Articular chondrocyte of knee joint (primary cell): Measurements from ENCODE around the gene ACD. TPM values are rescaled to one million over a fixed set of nuclear protein-coding genes. Genes with fewer than 3 reads are reported as not detected.

ENCODE experiments used
- total RNA-seq: library from RNA; depleted of rRNA; stranded (reverse); fragments of >200 nt; gene quantifications from 2 replicates; pipeline ENCODE4 v1.2.3, GENCODE V29; 2012

ACD gene
- 13.2 and 15.8 TPM in 2 replicates for total RNA-seq

DNA sequence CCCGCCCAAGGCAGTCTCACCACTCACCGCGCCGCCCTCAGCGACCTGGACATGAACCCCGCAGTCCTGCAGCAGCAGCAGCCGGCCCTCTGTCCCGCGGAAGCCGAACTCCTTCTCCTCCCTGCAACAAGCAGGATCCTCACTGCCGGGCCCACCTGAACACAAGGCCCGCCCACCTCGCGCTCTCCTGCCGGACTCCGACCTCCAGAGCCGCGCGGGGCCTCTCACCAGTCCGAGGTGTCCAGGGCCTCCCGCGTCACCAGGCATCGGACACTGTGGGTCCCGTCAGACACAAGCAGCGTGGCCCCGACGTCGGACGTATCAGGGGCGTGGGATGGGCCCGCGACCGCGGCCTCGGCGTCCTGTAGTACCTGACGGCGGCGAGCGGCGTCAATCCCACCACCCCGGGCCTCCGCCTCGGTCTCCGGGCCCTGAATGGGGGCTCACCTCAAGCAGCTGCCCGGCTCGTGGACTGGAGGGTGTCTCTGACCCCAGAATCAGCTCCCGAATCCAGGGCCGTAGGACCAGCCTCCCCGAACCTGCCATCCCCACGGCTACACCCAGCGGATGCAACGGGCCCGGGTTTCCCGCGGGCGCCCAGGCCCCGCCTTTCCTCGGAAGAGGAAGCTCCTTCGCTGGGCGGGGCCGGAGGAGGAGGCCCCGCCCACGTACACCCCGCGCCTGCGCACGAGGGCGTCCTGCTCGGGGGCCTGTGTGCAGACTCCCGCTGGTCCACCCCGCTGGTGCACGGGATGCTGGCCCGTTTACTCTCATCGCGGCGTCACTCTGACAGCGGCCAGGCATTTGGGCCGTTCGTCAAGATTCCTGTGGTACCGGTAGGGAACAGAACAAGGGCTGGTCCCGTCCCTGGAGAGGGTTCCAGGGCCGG, at the start of gene ACD:
Gene ACD, minus strand, starts transcription at position 586 of the 889 bp plus-strand sequence. Its CDS starts 40 bp downstream, at position 546.

DNA sequence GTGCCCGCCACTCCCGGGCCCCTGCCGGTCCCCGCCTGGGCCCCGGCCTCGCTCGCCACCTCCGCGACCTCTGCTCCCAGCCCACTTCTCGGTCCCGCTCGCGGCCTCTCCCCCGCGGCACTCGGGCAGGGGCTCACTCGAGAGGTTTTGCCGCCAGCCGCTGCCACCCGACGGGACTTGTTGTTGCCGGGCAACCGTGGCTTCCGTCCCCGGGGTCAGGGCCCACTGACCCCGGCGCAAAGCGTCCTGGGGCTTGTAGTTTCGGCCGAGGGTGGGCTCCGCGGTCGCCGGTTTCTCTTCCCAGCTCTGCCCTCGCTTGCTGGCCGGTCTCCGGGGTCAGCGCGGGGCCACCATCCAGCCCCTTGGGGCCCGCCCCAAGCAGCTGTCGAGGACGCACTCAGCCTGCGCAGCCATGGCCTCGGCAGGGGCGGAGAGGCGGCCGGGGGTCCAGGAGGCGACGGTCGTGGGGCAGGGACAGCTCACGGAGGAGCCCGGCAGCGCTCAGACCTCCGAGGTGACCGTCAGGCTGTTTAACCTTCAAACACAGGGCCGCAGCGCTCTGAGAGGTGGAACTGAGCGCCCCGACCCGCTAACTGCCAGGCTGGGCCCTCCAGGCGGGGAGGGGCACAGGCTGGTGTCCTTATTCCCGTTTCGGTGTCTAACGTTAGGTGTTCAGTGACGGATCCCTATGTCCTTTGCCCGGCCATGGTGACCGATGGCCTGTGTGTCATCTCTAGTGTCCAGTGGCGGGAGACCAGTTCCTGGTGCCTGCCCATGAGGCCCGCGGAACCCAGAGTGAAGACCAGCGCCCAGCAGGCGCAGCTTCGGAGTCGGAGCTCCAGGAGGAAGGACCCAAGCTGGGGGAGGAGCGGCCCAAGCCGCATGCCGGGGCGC, 6.7 kb upstream of the ACD start, which contains the start of the genes C16orf86 and ENKD1:
Gene C16orf86, plus strand, starts transcription at position 256 of the 894 bp plus-strand sequence. Its CDS starts 157 bp downstream, at position 413.
Gene ENKD1, minus strand, starts transcription at position 192 of the 894 bp plus-strand sequence. CDS start 308 bp downstream, outside the sequence.

GRCh38 chr16:67660564-67661028, 536 bp upstream of the ACD start, which contains the start of gene PARD6A:
PARD6A (plus strand) TSS chr16:67660960; CDS start chr16:67661039, 79 bp downstream.

Other genes starting within 250 kb of the ACD start
- gene ZDHHC1, start 243.8 kb downstream of the ACD start, total RNA-seq = 7.5 and 9.1 TPM in 2 replicates
- 0.11 TPM in 1 of 2 replicates, not detected in the other for gene HSD11B2, start 229.1 kb downstream of the ACD start, total RNA-seq
- gene ATP6V0D1, start 179.1 kb downstream of the ACD start, total RNA-seq = 86.0 and 99.0 TPM in 2 replicates
- not detected in 2 replicates for gene AGRP, start 176.7 kb downstream of the ACD start, total RNA-seq
- 25.7 and 26.1 TPM in 2 replicates for gene RIPOR1, start 131.4 kb downstream of the ACD start, total RNA-seq
- gene CTCF, start 97.7 kb downstream of the ACD start, total RNA-seq = 29.7 and 30.7 TPM in 2 replicates
- gene CARMIL2, start 15.1 kb downstream of the ACD start, total RNA-seq = 0.11 and 0.13 TPM in 2 replicates
- 0.78 and 0.86 TPM in 2 replicates for gene PARD6A, start 700 bp upstream of the ACD start, total RNA-seq
- gene ENKD1, start 6.5 kb upstream of the ACD start, total RNA-seq = 12.0 and 13.5 TPM in 2 replicates
- gene C16orf86, start 6.6 kb upstream of the ACD start, total RNA-seq = 2.9 and 3.9 TPM in 2 replicates
- 11.6 and 12.6 TPM in 2 replicates for gene GFOD2, start 59.1 kb upstream of the ACD start, total RNA-seq
- 4.8 and 6.9 TPM in 2 replicates for gene RANBP10, start 146.3 kb upstream of the ACD start, total RNA-seq
- gene TSNAXIP1, start 146.6 kb upstream of the ACD start, total RNA-seq = 1.2 and 2.1 TPM in 2 replicates
- 15.7 and 17.7 TPM in 2 replicates for gene THAP11, start 182.1 kb upstream of the ACD start, total RNA-seq
- 96.1 and 188 TPM in 2 replicates for gene NUTF2, start 186.7 kb upstream of the ACD start, total RNA-seq
- 21.3 and 25.9 TPM in 2 replicates for gene CENPT, start 187.4 kb upstream of the ACD start, total RNA-seq
- 35.5 and 39.6 TPM in 2 replicates for gene EDC4, start 212.8 kb upstream of the ACD start, total RNA-seq
- 0.32 TPM in 1 of 2 replicates, not detected in the other for gene NRN1L, start 224.6 kb upstream of the ACD start, total RNA-seq
- gene PSKH1, start 233.0 kb upstream of the ACD start, total RNA-seq = 15.2 and 15.4 TPM in 2 replicates